ENCODE measurements around the gene RPS8. TPM values are rescaled to one million over a fixed set of nuclear protein-coding genes. Genes with fewer than 3 reads are reported as not detected.

RPS8 gene
- total RNA-seq, 1 donor from 2014 or later, result 1,187 TPM

- peaks cover 53% of the 10 kb centered on the region for H4K20me1 ChIP-seq (ENCODE audit: insufficient read depth, low read length)
- Mint-ChIP-seq H3K27ac (ENCODE audit: unreplicated experiment) (peak overlapping the region; percentile 59), H3K4me3 (ENCODE audit: unreplicated experiment) (peak overlapping the region; percentile 92), H3K4me1 (ENCODE audit: low read depth, unreplicated experiment) (peaks cover 20% of the 10 kb centered on the region), H3K9me3 (ENCODE audit: unreplicated experiment) (no peaks in the 10 kb centered on the region), H3K27me3 (ENCODE audit: low read depth, unreplicated experiment) (no peaks in the 10 kb centered on the region), H3K36me3 (ENCODE audit: low read depth, unreplicated experiment) (peaks cover 22% of the 10 kb centered on the region)
- DNase-seq (ENCODE audit: low read depth), result no peak
- H3K4me2 ChIP-seq (ENCODE audit: low read length), result peak overlapping the region; percentile 95
- peak overlapping the region; percentile 97 for H3K9ac ChIP-seq (ENCODE audit: low read length)
- H3K27me3 ChIP-seq (ENCODE audit: insufficient read depth, low read length), result no peaks in the 10 kb centered on the region
- H3K27ac ChIP-seq (ENCODE audit: low read depth, low read length), result peak overlapping the region; percentile 95
- peaks cover 27% of the 10 kb centered on the region for H3K36me3 ChIP-seq (ENCODE audit: insufficient read depth, low read length)
- FAIRE-seq, result no peak
- no peak for TF ChIP-seq EZH2 (IDR thresholded peaks at IDR 0.05; ENCODE audit: insufficient read depth, low read length)
- TF ChIP-seq, protein P1, sequence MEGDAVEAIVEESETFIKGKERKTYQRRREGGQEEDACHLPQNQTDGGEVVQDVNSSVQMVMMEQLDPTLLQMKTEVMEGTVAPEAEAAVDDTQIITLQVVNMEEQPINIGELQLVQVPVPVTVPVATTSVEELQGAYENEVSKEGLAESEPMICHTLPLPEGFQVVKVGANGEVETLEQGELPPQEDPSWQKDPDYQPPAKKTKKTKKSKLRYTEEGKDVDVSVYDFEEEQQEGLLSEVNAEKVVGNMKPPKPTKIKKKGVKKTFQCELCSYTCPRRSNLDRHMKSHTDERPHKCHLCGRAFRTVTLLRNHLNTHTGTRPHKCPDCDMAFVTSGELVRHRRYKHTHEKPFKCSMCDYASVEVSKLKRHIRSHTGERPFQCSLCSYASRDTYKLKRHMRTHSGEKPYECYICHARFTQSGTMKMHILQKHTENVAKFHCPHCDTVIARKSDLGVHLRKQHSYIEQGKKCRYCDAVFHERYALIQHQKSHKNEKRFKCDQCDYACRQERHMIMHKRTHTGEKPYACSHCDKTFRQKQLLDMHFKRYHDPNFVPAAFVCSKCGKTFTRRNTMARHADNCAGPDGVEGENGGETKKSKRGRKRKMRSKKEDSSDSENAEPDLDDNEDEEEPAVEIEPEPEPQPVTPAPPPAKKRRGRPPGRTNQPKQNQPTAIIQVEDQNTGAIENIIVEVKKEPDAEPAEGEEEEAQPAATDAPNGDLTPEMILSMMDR (IDR thresholded peaks at IDR 0.05; ENCODE audit: insufficient read depth, low read depth, low read length), result no peak
- peak overlapping the region; percentile 78 for H2AFZ ChIP-seq (ENCODE audit: low read depth, low read length)
- H3K4me3 ChIP-seq (ENCODE audit: insufficient read depth, low read depth, low read length), result peak overlapping the region; percentile 86
- H3K79me2 ChIP-seq (ENCODE audit: insufficient read depth, low read length), result peaks cover 45% of the 10 kb centered on the region
- no peaks in the 10 kb centered on the region for H3K9me3 ChIP-seq (ENCODE audit: insufficient read depth, low read depth, low read length)
- peaks cover 18% of the 10 kb centered on the region for H3K4me1 ChIP-seq (ENCODE audit: insufficient read depth, low read length)
Observed at GRCh38 chr1:44775930-44776729, 790 bp downstream of the RPS8 start.

- Histone ChIP-seq H4K20me1 (ENCODE audit: insufficient read depth, low read length) (peaks cover 55% of the 10 kb centered on the region), H3K4me2 (ENCODE audit: low read length) (peak overlapping the region; percentile 95), H3K27ac (ENCODE audit: low read depth, low read length) (peak overlapping the region; percentile 95), H3K4me3 (ENCODE audit: insufficient read depth, low read depth, low read length) (peak overlapping the region; percentile 86), H3K36me3 (ENCODE audit: insufficient read depth, low read length) (peaks cover 27% of the 10 kb centered on the region), H3K9me3 (ENCODE audit: insufficient read depth, low read depth, low read length) (no peaks in the 10 kb centered on the region), H2AFZ (ENCODE audit: low read depth, low read length) (no peak overlapping the region), H3K9ac (ENCODE audit: low read length) (peak overlapping the region; percentile 97), H3K79me2 (ENCODE audit: insufficient read depth, low read length) (peaks cover 45% of the 10 kb centered on the region), H3K27me3 (ENCODE audit: insufficient read depth, low read length) (no peaks in the 10 kb centered on the region), H3K4me1 (ENCODE audit: insufficient read depth, low read length) (peaks cover 18% of the 10 kb centered on the region)
- DNase-seq (ENCODE audit: low read depth) (no peak), FAIRE-seq (no peak)
- Mint-ChIP-seq H3K4me3 (ENCODE audit: unreplicated experiment) (peak overlapping the region; percentile 92), H3K27ac (ENCODE audit: unreplicated experiment) (peak overlapping the region; percentile 59), H3K9me3 (ENCODE audit: unreplicated experiment) (no peaks in the 10 kb centered on the region), H3K36me3 (ENCODE audit: low read depth, unreplicated experiment) (peaks cover 25% of the 10 kb centered on the region), H3K4me1 (ENCODE audit: low read depth, unreplicated experiment) (peaks cover 20% of the 10 kb centered on the region), H3K27me3 (ENCODE audit: low read depth, unreplicated experiment) (no peaks in the 10 kb centered on the region)
- TF ChIP-seq, protein P1 (IDR thresholded peaks at IDR 0.05; ENCODE audit: insufficient read depth, low read depth, low read length), result no peak
- TF ChIP-seq EZH2 (IDR thresholded peaks at IDR 0.05; ENCODE audit: insufficient read depth, low read length), result no peak
Observed at GRCh38 chr1:44776730-44777068, 1.4 kb downstream of the RPS8 start.

DNA sequence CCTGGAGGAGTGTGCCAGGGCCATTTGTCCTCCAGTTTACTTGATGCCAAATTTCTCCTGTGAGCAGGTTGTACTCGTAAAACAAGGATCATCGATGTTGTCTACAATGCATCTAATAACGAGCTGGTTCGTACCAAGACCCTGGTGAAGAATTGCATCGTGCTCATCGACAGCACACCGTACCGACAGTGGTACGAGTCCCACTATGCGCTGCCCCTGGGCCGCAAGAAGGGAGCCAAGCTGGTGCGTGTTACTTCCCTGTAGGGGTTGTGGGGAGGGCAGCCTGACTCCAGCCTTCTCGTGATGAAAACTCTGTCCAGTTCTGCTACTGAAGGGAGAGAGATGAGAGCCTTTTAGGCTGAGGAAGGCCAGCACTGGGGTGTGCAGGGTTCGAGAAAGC, 2.2 kb downstream of the RPS8 start:
- Mint-ChIP-seq H3K4me1 (ENCODE audit: low read depth, unreplicated experiment) (peaks cover 20% of the 10 kb centered on the region), H3K27me3 (ENCODE audit: low read depth, unreplicated experiment) (no peaks in the 10 kb centered on the region), H3K36me3 (ENCODE audit: low read depth, unreplicated experiment) (peaks cover 25% of the 10 kb centered on the region), H3K4me3 (ENCODE audit: unreplicated experiment) (peak overlapping the region; percentile 92), H3K9me3 (ENCODE audit: unreplicated experiment) (no peaks in the 10 kb centered on the region), H3K27ac (ENCODE audit: unreplicated experiment) (peak overlapping the region; percentile 64)
- H3K27me3 ChIP-seq (ENCODE audit: insufficient read depth, low read length), result no peaks in the 10 kb centered on the region
- no peak for FAIRE-seq
- H3K4me3 ChIP-seq (ENCODE audit: insufficient read depth, low read depth, low read length), result peak overlapping the region; percentile 86
- H3K9ac ChIP-seq (ENCODE audit: low read length), result peak overlapping the region; percentile 97
- peak overlapping the region; percentile 95 for H3K4me2 ChIP-seq (ENCODE audit: low read length)
- H3K4me1 ChIP-seq (ENCODE audit: insufficient read depth, low read length), result peaks cover 18% of the 10 kb centered on the region
- H2AFZ ChIP-seq (ENCODE audit: low read depth, low read length), result no peak overlapping the region
- H3K9me3 ChIP-seq (ENCODE audit: insufficient read depth, low read depth, low read length), result no peaks in the 10 kb centered on the region
- peaks cover 27% of the 10 kb centered on the region for H3K36me3 ChIP-seq (ENCODE audit: insufficient read depth, low read length)
- H4K20me1 ChIP-seq (ENCODE audit: insufficient read depth, low read length), result peaks cover 55% of the 10 kb centered on the region
- TF ChIP-seq, protein P1 (IDR thresholded peaks at IDR 0.05; ENCODE audit: insufficient read depth, low read depth, low read length), result no peak
- no peak for TF ChIP-seq EZH2 (IDR thresholded peaks at IDR 0.05; ENCODE audit: insufficient read depth, low read length)
- no peak overlapping the region for H3K27ac ChIP-seq (ENCODE audit: low read depth, low read length)
- DNase-seq (ENCODE audit: low read depth), result no peak
- peaks cover 45% of the 10 kb centered on the region for H3K79me2 ChIP-seq (ENCODE audit: insufficient read depth, low read length)

Measured in astrocyte (in vitro differentiated cells and primary cell).